HCT116 (cell line): ENCODE measurements around the gene SMIM23. TPM values are rescaled to one million over a fixed set of nuclear protein-coding genes. Genes with fewer than 3 reads are reported as not detected.

ENCODE experiments used
- ATAC-seq: fragments of 200-7000 bp; cut with Tn5 transposase; 2 replicates; pipeline ENCODE4 v1.9.1; 2020; ENCODE audit warnings: mild to moderate bottlenecking, moderate library complexity
- BruUV-seq: library from RNA; stranded (reverse); fragments of 400-500 nt; replicated peaks from 2 replicates; lab custom pipeline; 2021; lab: Mats Ljungman, UMichigan
- CTCF ChIA-PET: fragments of 300-600 bp; sonication (Branson Sonifier 250); formaldehyde crosslinking; loops from one replicate; lab custom pipeline; 2021; ENCODE audit warnings: antibody characterized with exemption; lab: Charles Lee
- POLR2A ChIA-PET: fragments of 300-600, 350-600 bp; sonication (Branson Sonifier 250); formaldehyde crosslinking; loops from one replicate; lab custom pipeline; 2021; ENCODE audit warnings: antibody characterized with exemption; lab: Charles Lee
- RAD21 ChIA-PET, 2 experiments: fragments of 300-600 bp; sonication (Branson Sonifier 250); formaldehyde crosslinking; loops; one replicate each; lab custom pipeline; 2023; ENCODE audit warnings: low total read pairs in 2 of 2; ENCODE audit not compliant: uncharacterized antibody in 2 of 2, unreplicated experiment in 2 of 2, low non-redundant PET in 1 of 2; lab: Charles Lee
- DNase-seq: peaks from one replicate; pipeline ENCODE4 v3.0.0-alpha.2; 2010; ENCODE audit warnings: low read depth, low spot score
- H2AFZ ChIP-seq: fragments of 200-600 bp; shearing (Covaris generic), sonication (generic); 2 replicates; pipeline ENCODE4 v1.6.1; 2017; ENCODE audit warnings: low read depth, mixed run types, mixed read lengths, antibody characterized with exemption, low read length; ENCODE audit not compliant: poor library complexity, severe bottlenecking
- H3K27ac ChIP-seq: 2 replicates; pipeline ENCODE4 v1.5.1; 2012; ENCODE audit warnings: low read depth, low read length
- H3K27me3 ChIP-seq: fragments of 200-600 bp; sonication (generic); 2 replicates; pipeline ENCODE4 v1.6.1; 2016; ENCODE audit warnings: mixed run types, low read length, mixed read lengths; ENCODE audit not compliant: insufficient read depth
- H3K36me3 ChIP-seq, 2 experiments: fragments of 200-500 bp in 1 of 2; fragments of 200-600 bp in 1 of 2; sonication (Bioruptor generic) in 1 of 2; sonication (generic) in 1 of 2; 2 replicates each; pipeline versions ENCODE4 v1.5.1 to v1.6.1; 2014 to 2016; ENCODE audit warnings: low read length in 2 of 2, inconsistent platforms in 1 of 2, mixed read lengths in 1 of 2, mixed run types in 1 of 2; ENCODE audit not compliant: insufficient read depth in 2 of 2, control insufficient read depth in 1 of 2
- H3K4me1 ChIP-seq, 2 experiments: fragments of 200-600 bp in 1 of 2; sonication (generic) in 1 of 2; 2 replicates each; pipeline versions ENCODE4 v1.5.1 to v1.6.1; 2012 to 2017; ENCODE audit warnings: low read length in 2 of 2, inconsistent platforms in 1 of 2, mild to moderate bottlenecking in 1 of 2, mixed read lengths in 1 of 2, mixed run types in 1 of 2, moderate library complexity in 1 of 2; ENCODE audit not compliant: insufficient read depth in 2 of 2, control insufficient read depth in 1 of 2
- H3K4me2 ChIP-seq: fragments of 200-600 bp; sonication (generic); 2 replicates; pipeline ENCODE4 v1.6.1; 2017; ENCODE audit warnings: mixed run types, low read length, mixed read lengths
- H3K4me3 ChIP-seq, 2 experiments: fragments of 200-600 bp in 1 of 2; sonication (generic) in 1 of 2; replicated peaks in 1 of 2; 2 replicates each; pipeline ENCODE4 v1.5.1; 2011 to 2016; ENCODE audit warnings: low read length in 2 of 2, control low read depth in 1 of 2, low read depth in 1 of 2, mild to moderate bottlenecking in 1 of 2, mixed read lengths in 1 of 2, mixed run types in 1 of 2
- H3K79me2 ChIP-seq: fragments of 200-600 bp; sonication (generic); 2 replicates; pipeline ENCODE4 v1.6.1; 2017; ENCODE audit warnings: mild to moderate bottlenecking, mixed run types, low read length, moderate library complexity, mixed read lengths; ENCODE audit not compliant: insufficient read depth
- H3K9ac ChIP-seq: fragments of 200-600 bp; sonication (generic); 2 replicates; pipeline ENCODE4 v1.6.1; 2016; ENCODE audit warnings: low read length, mixed read lengths
- H3K9me2 ChIP-seq: fragments of 200-600 bp; sonication (generic), shearing (Covaris generic); 2 replicates; pipeline ENCODE4 v1.6.1; 2017; ENCODE audit warnings: mixed run types, mild to moderate bottlenecking, moderate library complexity; ENCODE audit not compliant: insufficient read depth
- H3K9me3 ChIP-seq, 2 experiments: fragments of 200-500 bp in 1 of 2; fragments of 200-600 bp in 1 of 2; sonication (Bioruptor generic) in 1 of 2; sonication (generic) in 1 of 2; 2 replicates each; pipeline ENCODE4 v1.6.1; 2014 to 2017; ENCODE audit warnings: low read length in 2 of 2, mixed read lengths in 2 of 2, inconsistent platforms in 1 of 2, low read depth in 1 of 2, mild to moderate bottlenecking in 1 of 2, mixed run types in 1 of 2, moderate library complexity in 1 of 2; ENCODE audit not compliant: control insufficient read depth in 1 of 2, insufficient read depth in 1 of 2
- H4K20me1 ChIP-seq: fragments of 200-600 bp; sonication (generic), shearing (Covaris generic); 2 replicates; pipeline ENCODE4 v1.6.1; 2017; ENCODE audit warnings: mixed run types, mild to moderate bottlenecking, moderate library complexity; ENCODE audit not compliant: insufficient read depth
- ATF3 ChIP-seq: IDR thresholded peaks from 2 replicates; pipeline ENCODE4 v1.6.1; 2012
- CBX3 ChIP-seq: IDR thresholded peaks from 2 replicates; pipeline ENCODE4 v1.6.1; 2012; ENCODE audit warnings: low read depth
- CEBPB ChIP-seq: IDR thresholded peaks from 2 replicates; pipeline ENCODE4 v1.6.1; 2012; ENCODE audit warnings: low read depth
- ELF1 ChIP-seq: IDR thresholded peaks from 2 replicates; pipeline ENCODE4 v1.6.1; 2012; ENCODE audit warnings: low read depth, borderline replicate concordance
- EZH2phosphoT487 ChIP-seq: fragments of 200-600 bp; IDR thresholded peaks from 2 replicates; pipeline ENCODE4 v1.6.1; 2018; ENCODE audit warnings: antibody characterized with exemption, borderline replicate concordance
- FOSL1 ChIP-seq: IDR thresholded peaks from 2 replicates; pipeline ENCODE4 v1.6.1; 2012; ENCODE audit warnings: low read depth
- POLR2AphosphoS5 ChIP-seq: IDR thresholded peaks from 2 replicates; pipeline ENCODE4 v1.6.1; 2011; ENCODE audit warnings: mild to moderate bottlenecking, low read depth, low read length, moderate library complexity
- RAD21 ChIP-seq: IDR thresholded peaks from 2 replicates; pipeline ENCODE4 v1.6.1; 2012; ENCODE audit warnings: low read depth, mild to moderate bottlenecking
- SIN3A ChIP-seq: IDR thresholded peaks from 2 replicates; pipeline ENCODE4 v1.6.1; 2012; ENCODE audit warnings: low read depth
- SP1 ChIP-seq: IDR thresholded peaks from 2 replicates; pipeline ENCODE4 v1.6.1; 2012; ENCODE audit warnings: low read depth
- SRF ChIP-seq: IDR thresholded peaks from 2 replicates; pipeline ENCODE4 v1.6.1; 2012; ENCODE audit warnings: low read depth
- TCF7L2 ChIP-seq: IDR thresholded peaks from 2 replicates; pipeline ENCODE4 v1.7.0; 2011; ENCODE audit warnings: borderline replicate concordance, inconsistent platforms; ENCODE audit not compliant: insufficient read depth, insufficient read length; ENCODE audit errors: extremely low read depth
- YY1 ChIP-seq: IDR thresholded peaks from 2 replicates; pipeline ENCODE4 v1.6.1; 2011; ENCODE audit warnings: low read length, low read depth, moderate library complexity, mild to moderate bottlenecking; ENCODE audit not compliant: insufficient replicate concordance; ENCODE audit errors: extremely low read depth
- ZBTB33 ChIP-seq: IDR thresholded peaks from 2 replicates; pipeline ENCODE4 v1.6.1; 2011; ENCODE audit warnings: mild to moderate bottlenecking, low read length, moderate library complexity; ENCODE audit not compliant: insufficient replicate concordance; ENCODE audit errors: extremely low read depth
- ZFX ChIP-seq: fragments of 450-650 bp; IDR thresholded peaks from 2 replicates; pipeline ENCODE4 v1.6.1; 2017
- ZNF274 ChIP-seq: fragments of 200-500 bp; sonication (Bioruptor generic); IDR thresholded peaks from 2 replicates; pipeline ENCODE4 v1.6.1; 2014; ENCODE audit warnings: mild to moderate bottlenecking, low read depth, low read length, inconsistent platforms
- intact Hi-C: fragments of 100-400 bp; cut with micrococcal nuclease; formaldehyde crosslinking; loops from 2 replicates; pipeline ENCODE4 v1.10.0; 2022
- total RNA-seq: library from RNA; stranded (reverse); gene quantifications from one replicate; pipeline ENCODE4 v1.2.1, GENCODE V29; 2021; ENCODE audit not compliant: unreplicated experiment
- TF ChIP-seq, protein P1 (sequence below): IDR thresholded peaks from 2 replicates; pipeline ENCODE4 v1.6.1; 2012; ENCODE audit warnings: low read depth
- TF ChIP-seq, protein P2 (sequence below), 3 experiments: fragments of 200-600 bp in 1 of 3; sonication (generic) in 1 of 3; IDR thresholded peaks in 2 of 3; conservative IDR thresholded peaks in 1 of 3; 2 replicates each; pipeline ENCODE4 v1.5.1; 2012 to 2017; ENCODE audit warnings: low read depth in 2 of 3, low read length in 2 of 3, antibody characterized with exemption in 1 of 3, borderline replicate concordance in 1 of 3, control low read depth in 1 of 3, mild to moderate bottlenecking in 1 of 3, mixed read lengths in 1 of 3, mixed run types in 1 of 3, moderate library complexity in 1 of 3; ENCODE audit not compliant: insufficient read depth in 1 of 3
- TF ChIP-seq, protein P3 (sequence below): IDR thresholded peaks from 2 replicates; pipeline ENCODE4 v1.6.1; 2012

The SMIM23 gene
- total RNA-seq, 1 experiment from 2014 or later: not detected

DNA sequence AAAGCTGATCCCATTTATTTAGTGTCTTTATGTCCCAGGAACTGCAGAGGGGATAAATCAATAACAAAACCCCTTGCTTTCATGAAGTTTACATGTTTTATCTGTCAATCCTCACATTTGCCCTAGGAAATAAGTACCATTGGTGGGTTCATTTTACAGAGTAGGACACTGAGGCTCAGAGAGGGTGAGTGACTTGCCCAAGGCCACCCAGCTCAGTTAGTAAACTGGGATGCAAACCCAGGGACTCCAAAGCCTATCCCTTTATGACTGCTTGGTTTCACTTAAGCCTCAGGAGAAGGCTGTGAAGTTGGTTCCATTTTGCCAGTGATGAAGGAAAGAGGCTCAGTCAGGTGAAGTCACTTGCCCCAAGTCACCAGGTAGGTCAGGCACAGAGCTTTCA is 51.9 kb downstream of the SMIM23 start:
- DNase-seq (no peak), ATAC-seq (no peak)
- Histone ChIP-seq H3K27ac (no peak overlapping the region), H3K4me3 (no peak overlapping the region), H3K79me2 (no peaks in the 10 kb centered on the region), H3K9me2 (no peaks in the 10 kb centered on the region), H4K20me1 (no peaks in the 10 kb centered on the region), H3K4me1 (peaks cover 3 to 13% of the 10 kb centered on the region in 2 experiments; a peak in 2 of 4 replicates), H2AFZ (no peak overlapping the region), H3K36me3 (no peaks in the 10 kb centered on the region), H3K9ac (no peak overlapping the region), H3K4me2 (no peak overlapping the region), H3K27me3 (no peaks in the 10 kb centered on the region), H3K9me3 (no peaks in the 10 kb centered on the region)
- no TSS peak for BruUV-seq
- intact Hi-C loops: no loop called here
- POLR2A ChIA-PET: no interaction called here
- RAD21 ChIA-PET: no interaction called here
- TF ChIP-seq ZFX (no peak), TCF7L2 (no peak), POLR2AphosphoS5 (no peak), RAD21 (no peak), CEBPB (no peak), CBX3 (no peak), SRF (no peak), SP1 (no peak), EZH2phosphoT487 (no peak), YY1 (no peak), ATF3 (no peak), SIN3A (no peak), FOSL1 (no peak), ELF1 (no peak), ZBTB33 (no peak), ZNF274 (no peak)
- TF ChIP-seq, protein P1, sequence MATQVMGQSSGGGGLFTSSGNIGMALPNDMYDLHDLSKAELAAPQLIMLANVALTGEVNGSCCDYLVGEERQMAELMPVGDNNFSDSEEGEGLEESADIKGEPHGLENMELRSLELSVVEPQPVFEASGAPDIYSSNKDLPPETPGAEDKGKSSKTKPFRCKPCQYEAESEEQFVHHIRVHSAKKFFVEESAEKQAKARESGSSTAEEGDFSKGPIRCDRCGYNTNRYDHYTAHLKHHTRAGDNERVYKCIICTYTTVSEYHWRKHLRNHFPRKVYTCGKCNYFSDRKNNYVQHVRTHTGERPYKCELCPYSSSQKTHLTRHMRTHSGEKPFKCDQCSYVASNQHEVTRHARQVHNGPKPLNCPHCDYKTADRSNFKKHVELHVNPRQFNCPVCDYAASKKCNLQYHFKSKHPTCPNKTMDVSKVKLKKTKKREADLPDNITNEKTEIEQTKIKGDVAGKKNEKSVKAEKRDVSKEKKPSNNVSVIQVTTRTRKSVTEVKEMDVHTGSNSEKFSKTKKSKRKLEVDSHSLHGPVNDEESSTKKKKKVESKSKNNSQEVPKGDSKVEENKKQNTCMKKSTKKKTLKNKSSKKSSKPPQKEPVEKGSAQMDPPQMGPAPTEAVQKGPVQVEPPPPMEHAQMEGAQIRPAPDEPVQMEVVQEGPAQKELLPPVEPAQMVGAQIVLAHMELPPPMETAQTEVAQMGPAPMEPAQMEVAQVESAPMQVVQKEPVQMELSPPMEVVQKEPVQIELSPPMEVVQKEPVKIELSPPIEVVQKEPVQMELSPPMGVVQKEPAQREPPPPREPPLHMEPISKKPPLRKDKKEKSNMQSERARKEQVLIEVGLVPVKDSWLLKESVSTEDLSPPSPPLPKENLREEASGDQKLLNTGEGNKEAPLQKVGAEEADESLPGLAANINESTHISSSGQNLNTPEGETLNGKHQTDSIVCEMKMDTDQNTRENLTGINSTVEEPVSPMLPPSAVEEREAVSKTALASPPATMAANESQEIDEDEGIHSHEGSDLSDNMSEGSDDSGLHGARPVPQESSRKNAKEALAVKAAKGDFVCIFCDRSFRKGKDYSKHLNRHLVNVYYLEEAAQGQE: no peak
- TF ChIP-seq, protein P2, sequence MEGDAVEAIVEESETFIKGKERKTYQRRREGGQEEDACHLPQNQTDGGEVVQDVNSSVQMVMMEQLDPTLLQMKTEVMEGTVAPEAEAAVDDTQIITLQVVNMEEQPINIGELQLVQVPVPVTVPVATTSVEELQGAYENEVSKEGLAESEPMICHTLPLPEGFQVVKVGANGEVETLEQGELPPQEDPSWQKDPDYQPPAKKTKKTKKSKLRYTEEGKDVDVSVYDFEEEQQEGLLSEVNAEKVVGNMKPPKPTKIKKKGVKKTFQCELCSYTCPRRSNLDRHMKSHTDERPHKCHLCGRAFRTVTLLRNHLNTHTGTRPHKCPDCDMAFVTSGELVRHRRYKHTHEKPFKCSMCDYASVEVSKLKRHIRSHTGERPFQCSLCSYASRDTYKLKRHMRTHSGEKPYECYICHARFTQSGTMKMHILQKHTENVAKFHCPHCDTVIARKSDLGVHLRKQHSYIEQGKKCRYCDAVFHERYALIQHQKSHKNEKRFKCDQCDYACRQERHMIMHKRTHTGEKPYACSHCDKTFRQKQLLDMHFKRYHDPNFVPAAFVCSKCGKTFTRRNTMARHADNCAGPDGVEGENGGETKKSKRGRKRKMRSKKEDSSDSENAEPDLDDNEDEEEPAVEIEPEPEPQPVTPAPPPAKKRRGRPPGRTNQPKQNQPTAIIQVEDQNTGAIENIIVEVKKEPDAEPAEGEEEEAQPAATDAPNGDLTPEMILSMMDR (IDR thresholded peaks at IDR 0.05 in 2 of 3, conservative IDR thresholded peaks at IDR 0.05 in 1 of 3; ENCODE audit: borderline replicate concordance in 1 of 3, insufficient read depth in 1 of 3, low read depth in 2 of 3, low read length in 2 of 3): no peak
- TF ChIP-seq, protein P3, sequence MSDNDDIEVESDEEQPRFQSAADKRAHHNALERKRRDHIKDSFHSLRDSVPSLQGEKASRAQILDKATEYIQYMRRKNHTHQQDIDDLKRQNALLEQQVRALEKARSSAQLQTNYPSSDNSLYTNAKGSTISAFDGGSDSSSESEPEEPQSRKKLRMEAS: no peak
- CTCF ChIA-PET: no interaction called here
